Body of pancreas (tissue), 4 donors: ENCODE data around the gene JAML. TPM values are rescaled to one million over a fixed set of nuclear protein-coding genes. Genes with fewer than 3 reads are reported as not detected.

Experiments used
- ATAC-seq: fragments of 150-250 bp; one replicate; pipeline ENCODE4 v1.9.1; 2016
- DNase-seq, 4 donors: peaks; one replicate each; pipeline ENCODE4 v3.0.0-alpha.2; 2019
- H3K27ac ChIP-seq, 4 donors: fragments of 200-600 bp; sonication (generic); 1 replicate in 3 of 4; 2 replicates in 1 of 4; pipeline versions ENCODE4 v1.5.1 to v1.6.1; 2016 to 2019; ENCODE audit warnings: mild to moderate bottlenecking in 1 of 4, mixed read lengths in 1 of 4, moderate library complexity in 1 of 4
- H3K27me3 ChIP-seq, 2 donors: fragments of 200-600 bp; sonication (generic); one replicate each; pipeline ENCODE4 v1.6.0; 2016; ENCODE audit warnings: mild to moderate bottlenecking in 1 of 2
- H3K36me3 ChIP-seq, 2 donors: fragments of 200-600 bp; sonication (generic); replicated peaks in 1 of 2; 2 replicates each; pipeline ENCODE4 v1.5.1; 2016; ENCODE audit warnings: low read depth in 2 of 2; ENCODE audit not compliant: insufficient read depth in 1 of 2
- H3K4me1 ChIP-seq: fragments of 200-600 bp; sonication (generic); one replicate; pipeline ENCODE4 v1.6.0; 2016
- H3K4me3 ChIP-seq, 2 donors: fragments of 200-600 bp; sonication (generic); 1 replicate in 1 of 2; 2 replicates in 1 of 2; pipeline ENCODE4 v1.5.1; 2016 to 2019
- H3K9me3 ChIP-seq, 3 donors: fragments of 200-600 bp; sonication (generic); 1 replicate in 2 of 3; 2 replicates in 1 of 3; pipeline ENCODE4 v1.5.1; 2016
- POLR2A ChIP-seq, 3 donors: fragments of 450-650 bp; IDR thresholded peaks; one replicate each; pipeline ENCODE4 v1.6.1; 2016; ENCODE audit warnings: antibody characterized with exemption in 3 of 3, mild to moderate bottlenecking in 2 of 3
- whole genome bisulfite sequencing, 2 donors: methylation state at CpG; one replicate each; pipeline ENCODE4 v1.1.5; 2017; 5-methylcytosine and 5-hydroxymethylcytosine counted together
- intact Hi-C: fragments of 100-400 bp; cut with DNase I; formaldehyde crosslinking; loops from one replicate; pipeline ENCODE4 v1.15.1; 2023
- total RNA-seq, 2 donors: library from RNA; depleted of rRNA; stranded (reverse); fragments of >200 nt; gene quantifications; one replicate each; pipeline ENCODE4 v1.1.0, GENCODE V29; 2016
- TF ChIP-seq, protein P1 (sequence below), 7 experiments: fragments of 450-650 bp in 4 of 7; fragments of 200-600 bp in 3 of 7; sonication (generic) in 3 of 7; IDR thresholded peaks; one replicate each; pipeline ENCODE4 v1.5.1; 2016 to 2019; ENCODE audit warnings: antibody characterized with exemption in 7 of 7

Gene JAML
- total RNA-seq, 2 donors from 2014 or later: 0.99 to 4.9 TPM

DNA sequence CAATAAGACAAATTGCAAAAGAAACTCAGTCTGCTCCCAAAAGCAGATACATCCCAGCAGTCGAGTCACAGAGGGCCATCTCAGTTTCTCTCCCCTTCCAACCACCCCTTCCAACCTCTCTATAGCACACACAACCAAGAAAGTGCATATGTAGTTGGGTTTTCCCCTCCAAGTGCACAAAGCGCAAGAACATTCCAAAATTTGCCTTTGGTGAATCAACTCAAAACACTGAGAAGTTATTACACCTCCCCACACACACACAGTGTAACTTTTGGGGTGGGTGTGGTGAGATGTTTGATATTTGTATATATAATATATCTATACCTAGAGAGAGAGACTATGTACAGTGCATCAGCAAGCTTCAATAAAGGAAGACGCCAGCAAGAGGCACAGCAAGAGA lies 62.0 kb downstream of the JAML start:
- Histone ChIP-seq H3K36me3 (no peaks in the 10 kb centered on the region), H3K27ac (no peak overlapping the region), H3K9me3 (no peaks in the 10 kb centered on the region), H3K27me3 (no peaks in the 10 kb centered on the region), H3K4me1 (no peaks in the 10 kb centered on the region), H3K4me3 (no peak overlapping the region)
- no peak for DNase-seq
- intact Hi-C loops: no loop called here
- WGBS, 2 donors: 67 to 82% methylated on average over 3 of the region's 3 CpGs
- TF ChIP-seq, protein P1, sequence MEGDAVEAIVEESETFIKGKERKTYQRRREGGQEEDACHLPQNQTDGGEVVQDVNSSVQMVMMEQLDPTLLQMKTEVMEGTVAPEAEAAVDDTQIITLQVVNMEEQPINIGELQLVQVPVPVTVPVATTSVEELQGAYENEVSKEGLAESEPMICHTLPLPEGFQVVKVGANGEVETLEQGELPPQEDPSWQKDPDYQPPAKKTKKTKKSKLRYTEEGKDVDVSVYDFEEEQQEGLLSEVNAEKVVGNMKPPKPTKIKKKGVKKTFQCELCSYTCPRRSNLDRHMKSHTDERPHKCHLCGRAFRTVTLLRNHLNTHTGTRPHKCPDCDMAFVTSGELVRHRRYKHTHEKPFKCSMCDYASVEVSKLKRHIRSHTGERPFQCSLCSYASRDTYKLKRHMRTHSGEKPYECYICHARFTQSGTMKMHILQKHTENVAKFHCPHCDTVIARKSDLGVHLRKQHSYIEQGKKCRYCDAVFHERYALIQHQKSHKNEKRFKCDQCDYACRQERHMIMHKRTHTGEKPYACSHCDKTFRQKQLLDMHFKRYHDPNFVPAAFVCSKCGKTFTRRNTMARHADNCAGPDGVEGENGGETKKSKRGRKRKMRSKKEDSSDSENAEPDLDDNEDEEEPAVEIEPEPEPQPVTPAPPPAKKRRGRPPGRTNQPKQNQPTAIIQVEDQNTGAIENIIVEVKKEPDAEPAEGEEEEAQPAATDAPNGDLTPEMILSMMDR (IDR thresholded peaks at IDR 0.05): no peak
- no peak for TF ChIP-seq POLR2A (IDR thresholded peaks at IDR 0.05)
- no peak for ATAC-seq

DNA sequence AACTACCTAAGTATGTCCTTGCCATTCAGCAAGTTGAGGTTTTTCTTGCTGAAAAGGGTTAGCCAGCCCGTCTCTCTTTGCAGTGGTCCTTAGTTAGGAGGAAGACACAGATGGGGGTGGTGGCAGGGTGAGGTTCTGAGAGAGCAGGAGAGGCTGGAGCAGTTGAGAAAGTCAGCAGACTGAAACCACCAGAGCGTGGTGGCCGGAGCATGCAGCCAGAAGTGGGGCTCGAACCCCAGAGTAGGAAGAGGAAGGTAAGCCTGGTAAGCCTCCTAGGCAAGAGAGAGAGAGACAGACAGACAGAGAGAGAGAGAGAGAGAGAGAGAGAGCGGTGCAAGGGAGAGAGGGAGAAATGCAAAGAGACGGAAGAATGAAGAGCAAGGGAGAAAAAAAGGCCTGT lies 63.0 kb downstream of the JAML start:
- DNase-seq (no peak), ATAC-seq (no peak)
- TF ChIP-seq, protein P1 (IDR thresholded peaks at IDR 0.05): no peak
- TF ChIP-seq POLR2A (IDR thresholded peaks at IDR 0.05): no peak
- H3K4me1 ChIP-seq: no peaks in the 10 kb centered on the region
- H3K4me3 ChIP-seq: no peak overlapping the region
- intact Hi-C loops: no loop called here
- 74 to 77% methylated on average over 5 to 6 of the region's 6 CpGs for WGBS, 2 donors
- no peaks in the 10 kb centered on the region for H3K27me3 ChIP-seq
- no peaks in the 10 kb centered on the region for H3K9me3 ChIP-seq
- no peak overlapping the region for H3K27ac ChIP-seq
- no peaks in the 10 kb centered on the region for H3K36me3 ChIP-seq

DNA sequence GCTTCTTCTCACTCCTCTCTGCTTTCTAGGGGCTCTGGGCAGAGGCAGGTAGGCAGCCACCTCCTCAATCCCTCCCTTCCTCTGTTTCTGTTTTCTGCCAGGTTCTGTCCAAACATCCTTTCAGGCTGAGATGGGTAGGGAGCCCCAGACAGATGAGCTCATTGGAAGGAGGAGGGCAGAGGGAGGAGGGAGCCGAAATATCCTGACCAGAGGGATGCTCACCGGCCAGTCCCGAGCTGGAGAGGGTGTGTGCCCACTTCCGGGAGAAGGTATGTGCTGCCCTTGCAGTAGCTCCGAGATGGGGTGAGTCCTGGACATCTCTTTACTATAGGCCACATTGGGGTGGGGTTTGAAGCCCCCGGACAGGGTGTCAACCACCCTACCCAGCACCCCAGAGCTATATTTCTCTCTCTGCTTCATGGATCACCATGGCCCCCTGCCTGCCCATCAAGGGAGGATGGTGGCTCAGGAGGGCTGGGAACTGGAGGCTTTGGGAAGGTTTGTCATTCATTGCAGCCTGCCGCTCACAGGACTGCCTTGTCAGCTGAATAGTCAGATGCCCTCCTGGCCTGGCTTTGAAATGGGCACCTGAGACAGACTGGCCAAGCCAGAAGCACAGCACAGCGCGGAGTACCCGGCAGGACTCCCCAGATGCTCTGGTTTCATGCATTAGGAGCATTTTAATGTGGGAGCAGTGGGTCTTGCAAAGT lies 67.5 kb downstream of the JAML start:
- no peak for TF ChIP-seq POLR2A (IDR thresholded peaks at IDR 0.05)
- TF ChIP-seq, protein P1 (IDR thresholded peaks at IDR 0.05): no peak
- Histone ChIP-seq H3K4me3 (no peak overlapping the region), H3K9me3 (no peaks in the 10 kb centered on the region), H3K27me3 (peaks cover 0 to 3% of the 10 kb centered on the region in 2 donors), H3K36me3 (no peaks in the 10 kb centered on the region), H3K27ac (no peak overlapping the region), H3K4me1 (peaks cover 10% of the 10 kb centered on the region)
- no peak for ATAC-seq
- intact Hi-C loops: no loop called here
- no peak for DNase-seq
- WGBS, 2 donors: 37 to 52% methylated on average over 4 to 10 of the region's 10 CpGs

DNA sequence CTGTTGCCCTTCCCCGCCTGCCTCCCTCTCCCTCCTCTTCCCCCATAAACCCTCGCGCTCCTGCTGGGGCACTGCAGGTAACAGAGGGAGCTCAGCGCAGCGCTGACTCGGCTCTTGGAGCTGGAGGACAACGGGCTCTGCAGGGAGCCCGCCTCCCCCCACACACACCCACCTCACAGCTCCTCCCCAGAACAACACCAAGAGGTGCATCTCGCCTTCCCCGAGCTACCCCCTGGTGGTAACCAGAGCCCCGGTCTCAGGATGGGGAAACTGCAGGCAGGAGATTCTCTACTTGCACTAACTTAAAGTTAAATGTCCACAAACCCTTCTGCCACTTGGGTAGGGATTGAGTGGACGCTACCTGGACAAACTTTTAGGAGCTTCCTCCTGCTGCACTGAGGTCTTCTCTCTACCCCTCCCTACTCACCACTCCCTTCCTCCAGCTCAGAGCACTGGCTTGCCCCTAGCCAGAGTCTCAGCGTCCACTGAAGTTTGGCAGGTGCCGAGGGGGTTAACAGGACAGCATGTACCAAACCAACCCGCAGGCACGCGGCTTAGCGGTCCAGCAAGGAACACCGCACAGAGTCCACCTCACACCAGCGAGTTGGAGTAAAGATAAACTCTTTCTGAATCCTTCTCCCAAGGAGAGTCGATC lies 68.2 kb downstream of the JAML start:
- H3K9me3 ChIP-seq: no peaks in the 10 kb centered on the region
- peaks cover 0 to 5% of the 10 kb centered on the region in 2 donors for H3K27me3 ChIP-seq
- TF ChIP-seq, protein P1 (IDR thresholded peaks at IDR 0.05): no peak
- TF ChIP-seq POLR2A (IDR thresholded peaks at IDR 0.05): no peak
- no peak overlapping the region for H3K4me3 ChIP-seq
- peak in 2 of 4 donors; percentile 21 to 29 for DNase-seq
- 4 to 8% methylated on average over 18 to 21 of the region's 21 CpGs for WGBS, 2 donors
- H3K4me1 ChIP-seq: peaks cover 16% of the 10 kb centered on the region
- no peak overlapping the region for H3K27ac ChIP-seq
- no peak for ATAC-seq
- no peaks in the 10 kb centered on the region for H3K36me3 ChIP-seq
- intact Hi-C loops: no loop called here
